C4-2B (cell line): ENCODE measurements around the gene ZNF423.

ENCODE experiments used
- H3K27ac ChIP-seq: fragments of 450-650 bp; 2 replicates; pipeline ENCODE4 v1.5.1; 2017
- CTCF ChIP-seq: fragments of 450-650 bp; conservative IDR thresholded peaks from 2 replicates; pipeline ENCODE4 v1.5.1; 2017; ENCODE audit warnings: mild to moderate bottlenecking
- ZFX ChIP-seq: fragments of 450-650 bp; IDR thresholded peaks from 2 replicates; pipeline ENCODE4 v1.6.1; 2017

ZNF423 gene

DNA sequence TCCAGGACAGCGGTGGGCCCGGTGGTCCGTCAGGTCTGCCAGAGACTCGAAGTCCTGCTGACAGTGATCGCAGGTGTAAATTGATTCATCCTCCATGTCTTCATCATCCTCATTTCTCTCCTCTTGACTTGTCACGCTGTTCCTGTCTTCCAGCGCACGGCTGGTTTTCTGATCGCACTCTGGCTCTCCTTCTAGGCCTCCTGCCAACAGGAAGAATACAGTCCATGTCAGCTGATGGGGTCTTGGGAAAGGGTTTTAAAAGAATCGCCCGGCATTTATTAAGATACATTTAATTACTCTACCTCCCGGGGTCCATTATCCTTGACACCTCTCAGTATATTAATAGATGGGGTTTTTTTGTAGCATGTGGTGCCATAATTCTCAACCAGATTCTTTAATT lies 125.1 kb downstream of the ZNF423 start:
- TF ChIP-seq CTCF (no peak), ZFX (no peak)
- H3K27ac ChIP-seq, result no peak overlapping the region

GRCh38 chr16:49727611-49728010 lies 128.3 kb downstream of the ZNF423 start:
- no peak for TF ChIP-seq ZFX
- no peak for TF ChIP-seq CTCF
- no peak overlapping the region for H3K27ac ChIP-seq

- TF ChIP-seq ZFX, result no peak
- TF ChIP-seq CTCF, result no peak
Measured at GRCh38 chr16:49726155-49726554, 129.8 kb downstream of the ZNF423 start.

DNA sequence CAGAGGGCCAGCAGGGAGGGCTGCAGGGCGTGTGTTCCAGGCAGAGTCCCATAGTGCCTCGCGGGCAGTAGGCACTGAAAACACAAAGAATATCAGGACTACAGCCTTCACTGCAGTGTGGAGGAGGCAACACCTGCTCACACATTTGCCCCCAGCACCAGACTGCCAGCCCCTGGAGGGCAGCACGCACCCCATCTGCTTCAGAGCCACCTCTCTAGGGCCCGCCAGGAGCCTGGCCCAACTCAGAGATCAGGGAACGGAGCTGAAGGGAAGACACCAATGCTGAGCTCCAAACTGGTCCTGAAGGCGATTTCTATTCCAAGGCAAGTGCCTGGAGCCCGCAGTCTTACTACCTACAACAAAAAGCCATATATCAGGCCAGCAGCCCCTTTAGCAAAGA lies 130.3 kb downstream of the ZNF423 start:
- TF ChIP-seq ZFX (no peak), CTCF (no peak)
- no peak overlapping the region for H3K27ac ChIP-seq

More at GRCh38 chr16:49726155-49726554, 129.8 kb downstream of the ZNF423 start:
- no peak overlapping the region for H3K27ac ChIP-seq

DNA sequence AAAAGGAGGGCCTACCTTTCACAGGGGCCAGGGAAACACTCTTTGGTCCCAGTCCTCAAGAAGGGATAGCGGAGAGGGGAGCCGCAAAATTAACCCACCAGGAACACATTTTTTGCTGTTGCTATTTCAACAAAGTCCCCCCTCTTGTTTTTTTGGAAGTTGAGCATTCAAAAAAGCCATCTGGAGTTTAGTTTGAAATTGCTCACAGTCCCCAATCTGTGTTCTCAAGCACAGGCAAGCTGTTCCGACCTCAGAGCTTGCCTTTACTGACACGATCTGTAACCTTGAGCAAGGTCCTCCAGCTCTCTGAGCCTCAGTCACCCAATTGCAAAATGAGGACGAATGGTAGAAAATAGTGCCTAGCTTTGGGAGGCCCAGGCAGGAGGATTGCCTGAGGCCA lies 131.1 kb downstream of the ZNF423 start:
- no peak for TF ChIP-seq CTCF
- TF ChIP-seq ZFX, result no peak
- H3K27ac ChIP-seq, result no peak overlapping the region

DNA sequence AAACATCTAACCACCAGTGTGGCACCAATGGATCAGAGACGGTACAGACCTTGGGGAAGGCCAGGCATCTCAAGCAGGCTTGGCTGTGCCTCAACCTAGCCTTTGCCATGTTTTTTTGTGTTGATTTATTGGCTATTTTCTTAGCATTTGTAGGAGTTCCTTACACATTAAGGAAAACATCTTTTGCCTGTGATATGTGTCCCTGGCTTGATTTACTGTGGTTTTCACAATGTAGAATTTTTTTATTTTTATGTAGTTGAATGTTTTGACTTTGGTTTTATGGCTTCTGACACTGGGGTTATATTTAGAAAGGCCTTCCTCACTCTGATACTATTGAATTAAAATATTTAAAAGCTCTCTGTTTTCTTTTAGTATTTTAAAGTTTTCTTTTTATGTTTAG lies 132.6 kb downstream of the ZNF423 start:
- H3K27ac ChIP-seq, result no peak overlapping the region
- TF ChIP-seq ZFX (no peak), CTCF (no peak)

GRCh38 chr16:49720225-49720624 lies 135.7 kb downstream of the ZNF423 start:
- H3K27ac ChIP-seq, result no peak overlapping the region
- TF ChIP-seq CTCF (no peak), ZFX (no peak)
